ENCODE data around the gene KRT85.

GRCh38 chr12:52310622-52311284 lies 56.5 kb downstream of the KRT85 start:
- TF ChIP-seq EZH2 (IDR thresholded peaks at IDR 0.05; ENCODE audit: insufficient read depth, poor library complexity, severe bottlenecking) (no peak), EZH2phosphoT487 (IDR thresholded peaks at IDR 0.05; ENCODE audit: insufficient read depth, low read depth) (no peak)
